H7 (cell line): Measurements from ENCODE around the gene NAA38. TPM values are rescaled to one million over a fixed set of nuclear protein-coding genes. Genes with fewer than 3 reads are reported as not detected.

Experiments used
- DNase-seq: peaks from one replicate; pipeline ENCODE4 v3.0.0; 2012
- H3K27me3 ChIP-seq: 2 replicates; pipeline ENCODE4 v1.6.0; 2011; ENCODE audit warnings: mild to moderate bottlenecking, low read length; ENCODE audit not compliant: control insufficient read depth, insufficient read depth
- H3K36me3 ChIP-seq: replicated peaks from 2 replicates; pipeline ENCODE4 v1.5.1; 2011; ENCODE audit warnings: low read length; ENCODE audit not compliant: control insufficient read depth, insufficient read depth
- H3K4me3 ChIP-seq: 2 replicates; pipeline ENCODE4 v1.5.1; 2011; ENCODE audit warnings: low read depth, mild to moderate bottlenecking, control low read depth, low read length, moderate library complexity; ENCODE audit not compliant: insufficient read depth
- total RNA-seq: library from RNA; depleted of rRNA; stranded (reverse); fragments of >200 nt; shearing (Covaris generic); gene quantifications from 2 replicates; pipeline ENCODE4 v1.2.3, GENCODE V29; 2014

Gene NAA38
- total RNA-seq, 1 experiment from 2014 or later = 81.9 TPM

DNA sequence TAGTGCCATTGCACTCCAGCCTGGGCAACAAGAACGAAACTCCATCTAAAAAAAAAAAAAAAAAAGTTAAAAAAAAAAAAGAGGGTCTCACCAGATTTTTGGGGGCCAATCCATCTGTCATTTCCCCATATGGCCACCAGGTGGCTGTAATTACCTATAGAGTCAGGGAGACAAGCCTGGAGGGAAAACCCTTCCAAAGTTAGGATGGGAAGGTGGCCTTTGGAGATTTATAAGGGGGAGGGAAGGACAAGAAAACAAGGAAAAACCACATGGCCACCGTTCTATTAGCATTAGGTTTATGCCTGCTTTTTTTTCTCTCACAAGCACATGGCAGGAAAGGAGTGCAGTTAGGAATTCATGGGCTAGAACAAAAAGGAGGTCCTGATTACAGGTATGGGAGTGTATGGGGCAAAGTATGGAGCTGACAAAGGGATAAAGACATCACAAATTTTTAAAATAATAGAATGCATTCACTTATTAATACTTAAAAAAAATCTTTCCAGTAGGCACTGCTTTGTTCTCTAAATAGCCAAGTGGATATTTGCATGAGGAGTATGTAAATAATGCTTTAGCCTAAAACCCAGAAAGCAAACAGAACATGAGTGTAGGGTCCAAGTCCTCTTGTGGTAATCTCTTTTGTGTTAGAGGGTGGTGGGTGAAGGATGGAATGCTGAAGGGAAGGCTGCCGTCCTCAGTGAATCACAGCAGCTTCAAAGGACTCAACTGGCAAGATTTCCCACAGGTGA is 5.5 kb upstream of the NAA38 start:
- H3K27me3 ChIP-seq = no peaks in the 10 kb centered on the region
- peaks cover 4% of the 10 kb centered on the region for H3K36me3 ChIP-seq
- DNase-seq = peak; percentile 82
- H3K4me3 ChIP-seq = no peak overlapping the region

DNA sequence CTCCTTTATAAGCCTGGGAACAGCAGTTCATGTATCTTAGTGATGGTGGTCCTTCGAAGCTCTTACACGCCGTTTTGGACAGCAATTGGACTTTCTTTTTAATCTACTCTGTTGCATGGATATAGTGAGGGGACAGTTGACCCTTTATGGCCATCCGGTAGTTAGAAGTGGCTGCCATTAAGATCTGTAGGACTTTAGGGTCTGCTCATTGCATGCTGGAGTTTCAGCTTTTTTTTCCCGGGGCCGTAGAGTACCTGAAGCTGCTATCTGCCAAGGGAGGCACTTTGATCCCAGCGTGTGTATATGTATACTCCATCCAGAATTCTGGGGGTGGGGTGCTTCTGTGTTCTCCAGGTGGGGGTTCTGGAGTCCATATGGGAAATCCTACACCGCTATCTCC is 1.7 kb upstream of the NAA38 start:
- no peak for DNase-seq
- Histone ChIP-seq H3K27me3 (peaks cover 26% of the 10 kb centered on the region), H3K4me3 (peak overlapping the region; percentile 82)

DNA sequence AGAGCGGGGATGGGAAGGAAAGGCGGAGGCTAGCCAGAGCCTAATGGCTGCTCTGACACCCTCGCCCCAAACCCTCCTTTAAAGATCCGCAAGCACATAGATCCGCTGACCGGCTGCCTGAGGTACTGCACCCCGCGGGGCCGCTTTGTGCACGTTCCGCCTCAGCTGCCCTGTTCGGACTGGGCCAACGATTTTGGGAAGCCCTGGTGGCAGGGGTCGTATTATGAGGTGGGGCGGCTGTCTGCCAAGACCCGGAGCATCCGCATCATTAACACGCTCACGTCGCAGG is 1.1 kb upstream of the NAA38 start:
- DNase-seq = peak; percentile 80
- Histone ChIP-seq H3K4me3 (peak overlapping the region; percentile 82), H3K27me3 (peaks cover 31% of the 10 kb centered on the region), H3K36me3 (peaks cover 4% of the 10 kb centered on the region; the same call in 1 of the 2 replicates)

More for the DNA sequence above, 1.7 kb upstream of the NAA38 start:
- H3K36me3 ChIP-seq = peaks cover 4% of the 10 kb centered on the region

DNA sequence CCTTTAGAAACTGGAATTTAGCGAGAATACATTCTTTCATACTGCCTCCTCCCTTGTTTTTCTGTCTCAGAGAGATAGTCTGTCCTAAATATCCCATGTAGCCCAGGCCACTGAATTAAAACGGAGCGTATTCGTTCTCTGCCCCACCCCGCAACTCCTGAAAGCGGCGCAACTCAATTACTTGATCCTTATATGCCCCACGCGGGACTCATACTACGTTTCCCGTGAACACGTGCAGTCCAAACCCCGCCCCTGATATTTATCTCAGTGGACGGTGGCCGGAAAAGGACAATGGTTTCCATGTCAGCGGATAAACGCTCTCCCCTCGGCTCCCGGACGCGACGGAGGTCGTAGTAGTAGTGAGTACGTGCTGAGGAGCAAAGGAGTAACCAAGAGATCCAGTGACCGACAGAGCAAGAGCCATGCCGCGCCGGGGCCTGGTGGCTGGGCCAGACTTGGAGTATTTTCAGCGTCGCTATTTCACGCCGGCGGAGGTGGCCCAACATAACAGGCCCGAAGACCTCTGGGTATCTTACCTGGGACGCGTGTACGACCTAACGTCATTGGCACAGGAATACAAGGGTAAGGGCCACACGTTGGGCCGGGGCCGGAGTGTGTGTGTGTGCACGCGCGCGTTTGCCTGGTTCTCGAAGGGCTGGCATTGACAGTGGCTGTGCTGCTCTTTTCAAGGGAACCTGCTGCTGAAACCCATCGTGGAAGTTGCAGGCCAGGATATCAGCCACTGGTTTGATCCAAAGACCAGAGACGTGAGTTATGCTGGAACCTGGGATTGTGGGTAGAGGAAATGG is 558 bp upstream of the NAA38 start, which contains the start of gene CYB5D1:
Gene CYB5D1, plus strand, starts transcription at position 291 of the 809 bp plus-strand sequence. Its CDS starts 132 bp downstream, at position 423.
- peak; percentile 76 for DNase-seq
- Histone ChIP-seq H3K36me3 (peaks cover 4% of the 10 kb centered on the region; the same call in 1 of the 2 replicates), H3K27me3 (peaks cover 37% of the 10 kb centered on the region), H3K4me3 (peak within 1 kb of the TSS; percentile 82)

DNA sequence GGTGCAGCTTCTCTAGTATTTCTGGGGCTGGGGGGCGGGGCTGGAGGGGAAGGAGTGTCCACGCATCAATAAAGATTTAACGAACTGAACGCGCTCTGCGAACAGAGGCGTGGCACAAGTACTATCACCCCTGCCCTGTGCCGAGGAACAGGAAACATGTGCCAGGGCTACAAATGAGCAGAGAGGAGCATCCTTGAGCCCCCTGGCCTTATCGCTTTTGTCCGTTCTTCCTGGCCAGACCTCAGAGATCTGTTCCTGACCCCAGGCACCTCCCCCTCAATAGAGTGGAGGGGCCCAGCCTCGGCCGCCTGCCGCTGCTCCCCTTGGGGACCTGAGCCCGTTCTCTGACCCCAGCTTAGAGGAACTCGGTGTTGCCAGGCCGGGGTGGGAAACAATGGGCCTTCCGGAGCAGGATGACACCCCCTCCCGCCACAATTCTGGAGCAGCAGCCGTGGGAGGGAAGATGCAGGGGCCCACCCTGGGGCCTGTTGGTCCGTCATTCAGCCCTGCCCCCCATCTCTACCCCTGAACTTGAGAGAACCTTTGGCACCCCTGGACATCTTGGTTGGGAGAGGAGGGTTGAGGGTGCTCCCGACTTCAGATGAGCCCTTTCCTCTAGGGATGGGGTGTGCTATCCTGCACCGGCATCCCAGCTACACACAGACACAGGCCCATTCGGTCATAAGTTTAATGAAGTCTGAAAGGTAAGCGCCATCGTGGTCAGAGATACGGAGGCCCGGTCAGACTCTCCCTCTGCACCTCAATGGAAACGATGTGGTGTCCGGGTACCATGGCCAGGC is 1.1 kb downstream of the NAA38 start:
- peaks cover 49% of the 10 kb centered on the region for H3K27me3 ChIP-seq
- peak overlapping the region; percentile 82 for H3K4me3 ChIP-seq
- DNase-seq = peak; percentile 58
- H3K36me3 ChIP-seq = peaks cover 4% of the 10 kb centered on the region; the same call in 1 of the 2 replicates

DNA sequence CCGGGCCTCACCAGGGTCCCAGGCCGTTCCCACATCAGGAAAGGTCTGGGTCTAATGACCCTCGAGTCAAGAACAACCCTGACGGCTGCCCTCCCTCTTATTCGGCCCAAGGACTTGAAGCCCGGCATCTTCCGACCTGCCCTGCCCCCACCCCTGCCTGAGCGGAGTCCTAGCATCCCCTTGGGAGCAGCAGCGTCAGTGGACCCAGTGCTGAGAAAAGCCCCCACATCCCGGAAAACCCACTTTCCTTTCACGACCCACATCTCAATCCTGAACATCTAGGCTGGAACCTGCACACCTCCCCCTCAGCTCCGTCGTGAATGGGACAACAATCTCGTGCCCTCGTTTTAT is 1.7 kb downstream of the NAA38 start:
- DNase-seq = peak; percentile 53
- peak overlapping the region; percentile 82 for H3K4me3 ChIP-seq
- peaks cover 54% of the 10 kb centered on the region for H3K27me3 ChIP-seq
- H3K36me3 ChIP-seq = peaks cover 4% of the 10 kb centered on the region; the same call in 1 of the 2 replicates

DNA sequence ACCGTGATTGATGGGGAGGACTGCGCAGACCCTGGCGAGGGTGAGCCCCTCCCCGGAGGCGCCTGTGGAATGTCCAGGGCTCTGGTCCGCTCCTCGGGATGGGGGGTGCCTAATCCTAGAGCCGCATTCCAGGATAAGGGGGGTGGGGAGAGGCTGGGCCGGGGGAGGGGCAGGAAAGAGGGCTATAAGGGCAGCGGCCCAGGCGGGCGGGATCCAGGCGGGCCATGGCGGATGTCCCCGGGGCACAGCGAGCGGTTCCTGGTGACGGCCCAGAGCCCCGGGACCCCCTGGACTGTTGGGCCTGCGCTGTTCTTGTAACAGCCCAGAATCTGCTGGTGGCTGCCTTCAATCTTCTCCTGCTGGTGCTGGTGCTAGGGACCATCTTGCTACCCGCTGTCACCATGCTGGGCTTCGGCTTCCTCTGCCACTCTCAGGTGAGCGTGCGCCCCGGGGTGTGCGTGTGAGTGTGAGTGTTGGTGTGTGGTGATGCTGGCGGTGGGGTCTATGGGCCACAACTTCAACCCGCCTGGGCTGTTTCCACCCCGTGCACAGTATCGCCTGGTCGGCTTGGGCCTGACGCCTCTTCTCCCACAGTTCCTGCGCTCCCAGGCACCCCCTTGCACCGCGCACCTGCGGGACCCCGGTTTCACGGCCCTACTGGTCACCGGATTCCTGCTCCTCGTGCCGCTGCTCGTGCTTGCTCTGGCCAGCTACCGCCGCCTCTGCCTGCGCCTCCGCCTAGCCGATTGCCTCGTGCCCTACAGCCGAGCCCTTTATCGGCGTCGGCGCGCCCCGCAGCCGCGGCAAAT is 2.3 kb downstream of the NAA38 start, which contains the start of gene TMEM88:
Gene TMEM88, plus strand, starts transcription at position 216 of the 809 bp plus-strand sequence. Its CDS starts 9 bp downstream, at position 225.
- Histone ChIP-seq H3K27me3 (peaks cover 56% of the 10 kb centered on the region), H3K36me3 (peaks cover 3% of the 10 kb centered on the region; the same call in 1 of the 2 replicates), H3K4me3 (peak within 1 kb of the TSS; percentile 82)
- DNase-seq = peak; percentile 93

DNA sequence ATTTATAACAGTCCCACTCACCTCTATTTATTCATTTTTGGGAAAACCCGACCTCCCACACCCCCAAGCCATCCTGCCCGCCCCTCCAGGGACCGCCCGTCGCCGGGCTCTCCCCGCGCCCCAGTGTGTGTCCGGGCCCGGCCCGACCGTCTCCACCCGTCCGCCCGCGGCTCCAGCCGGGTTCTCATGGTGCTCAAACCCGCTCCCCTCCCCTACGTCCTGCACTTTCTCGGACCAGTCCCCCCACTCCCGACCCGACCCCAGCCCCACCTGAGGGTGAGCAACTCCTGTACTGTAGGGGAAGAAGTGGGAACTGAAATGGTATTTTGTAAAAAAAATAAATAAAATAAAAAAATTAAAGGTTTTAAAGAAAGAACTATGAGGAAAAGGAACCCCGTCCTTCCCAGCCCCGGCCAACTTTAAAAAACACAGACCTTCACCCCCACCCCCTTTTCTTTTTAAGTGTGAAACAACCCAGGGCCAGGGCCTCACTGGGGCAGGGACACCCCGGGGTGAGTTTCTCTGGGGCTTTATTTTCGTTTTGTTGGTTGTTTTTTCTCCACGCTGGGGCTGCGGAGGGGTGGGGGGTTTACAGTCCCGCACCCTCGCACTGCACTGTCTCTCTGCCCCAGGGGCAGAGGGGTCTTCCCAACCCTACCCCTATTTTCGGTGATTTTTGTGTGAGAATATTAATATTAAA is 3.1 kb downstream of the NAA38 start:
- peak; percentile 76 for DNase-seq
- H3K4me3 ChIP-seq = peak overlapping the region; percentile 82
- H3K36me3 ChIP-seq = no peaks in the 10 kb centered on the region
- peaks cover 56% of the 10 kb centered on the region for H3K27me3 ChIP-seq

DNA sequence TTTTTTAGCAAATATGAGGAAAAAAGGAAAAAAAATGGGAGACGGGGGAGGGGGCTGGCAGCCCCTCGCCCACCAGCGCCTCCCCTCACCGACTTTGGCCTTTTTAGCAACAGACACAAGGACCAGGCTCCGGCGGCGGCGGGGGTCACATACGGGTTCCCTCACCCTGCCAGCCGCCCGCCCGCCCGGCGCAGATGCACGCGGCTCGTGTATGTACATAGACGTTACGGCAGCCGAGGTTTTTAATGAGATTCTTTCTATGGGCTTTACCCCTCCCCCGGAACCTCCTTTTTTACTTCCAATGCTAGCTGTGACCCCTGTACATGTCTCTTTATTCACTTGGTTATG is 3.7 kb downstream of the NAA38 start:
- no peaks in the 10 kb centered on the region for H3K36me3 ChIP-seq
- H3K27me3 ChIP-seq = peaks cover 56% of the 10 kb centered on the region
- peak; percentile 80 for DNase-seq
- H3K4me3 ChIP-seq = peak overlapping the region; percentile 12; the same call in 1 of the 2 replicates

DNA sequence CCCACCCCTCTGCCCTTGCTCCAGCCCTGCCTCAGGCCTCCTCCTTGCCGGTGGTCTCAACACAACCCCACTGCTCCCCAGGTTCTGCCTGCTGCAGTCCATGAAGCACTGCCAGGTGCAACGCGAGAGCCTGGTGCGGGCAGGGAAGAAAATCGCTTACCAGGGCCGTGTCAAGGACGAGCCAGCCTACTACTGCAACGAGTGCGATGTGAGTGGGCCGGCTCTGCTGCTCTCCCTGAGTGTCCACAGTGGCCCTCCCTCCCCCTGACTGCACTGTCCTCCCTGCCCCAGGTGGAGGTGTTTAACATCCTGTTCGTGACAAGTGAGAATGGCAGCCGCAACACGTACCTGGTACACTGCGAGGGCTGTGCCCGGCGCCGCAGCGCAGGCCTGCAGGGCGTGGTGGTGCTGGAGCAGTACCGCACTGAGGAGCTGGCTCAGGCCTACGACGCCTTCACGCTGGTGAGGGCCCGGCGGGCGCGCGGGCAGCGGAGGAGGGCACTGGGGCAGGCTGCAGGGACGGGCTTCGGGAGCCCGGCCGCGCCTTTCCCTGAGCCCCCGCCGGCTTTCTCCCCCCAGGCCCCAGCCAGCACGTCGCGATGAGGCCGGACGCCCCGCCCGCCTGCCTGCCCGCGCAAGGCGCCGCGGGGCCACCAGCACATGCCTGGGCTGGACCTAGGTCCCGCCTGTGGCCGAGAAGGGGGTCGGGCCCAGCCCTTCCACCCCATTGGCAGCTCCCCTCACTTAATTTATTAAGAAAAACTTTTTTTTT is 4.3 kb downstream of the NAA38 start:
- peak; percentile 84 for DNase-seq
- Histone ChIP-seq H3K27me3 (peaks cover 56% of the 10 kb centered on the region), H3K4me3 (peak overlapping the region; percentile 19), H3K36me3 (no peaks in the 10 kb centered on the region)

DNA sequence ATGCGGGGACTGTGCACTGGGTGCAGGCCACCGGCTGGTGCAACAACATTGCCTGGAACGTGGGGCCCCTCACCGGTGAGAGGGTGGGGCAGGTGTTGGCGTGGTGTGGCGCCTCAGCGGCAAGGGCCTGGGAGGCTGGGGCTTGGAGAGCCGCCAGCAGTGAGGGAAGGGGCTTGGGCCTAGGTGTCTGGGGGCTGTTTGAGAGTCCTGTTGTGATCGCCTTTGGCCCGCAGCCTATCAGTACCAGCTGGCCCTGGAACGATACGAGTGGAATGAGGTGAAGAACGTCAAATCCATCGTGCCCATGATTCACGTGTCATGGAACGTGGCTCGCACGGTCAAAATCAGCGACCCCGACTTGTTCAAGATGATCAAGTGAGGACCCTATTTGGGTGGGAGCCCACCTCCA is 5.1 kb downstream of the NAA38 start:
- H3K36me3 ChIP-seq = no peaks in the 10 kb centered on the region
- DNase-seq = peak; percentile 57
- H3K4me3 ChIP-seq = no peak overlapping the region
- H3K27me3 ChIP-seq = peaks cover 56% of the 10 kb centered on the region

DNA sequence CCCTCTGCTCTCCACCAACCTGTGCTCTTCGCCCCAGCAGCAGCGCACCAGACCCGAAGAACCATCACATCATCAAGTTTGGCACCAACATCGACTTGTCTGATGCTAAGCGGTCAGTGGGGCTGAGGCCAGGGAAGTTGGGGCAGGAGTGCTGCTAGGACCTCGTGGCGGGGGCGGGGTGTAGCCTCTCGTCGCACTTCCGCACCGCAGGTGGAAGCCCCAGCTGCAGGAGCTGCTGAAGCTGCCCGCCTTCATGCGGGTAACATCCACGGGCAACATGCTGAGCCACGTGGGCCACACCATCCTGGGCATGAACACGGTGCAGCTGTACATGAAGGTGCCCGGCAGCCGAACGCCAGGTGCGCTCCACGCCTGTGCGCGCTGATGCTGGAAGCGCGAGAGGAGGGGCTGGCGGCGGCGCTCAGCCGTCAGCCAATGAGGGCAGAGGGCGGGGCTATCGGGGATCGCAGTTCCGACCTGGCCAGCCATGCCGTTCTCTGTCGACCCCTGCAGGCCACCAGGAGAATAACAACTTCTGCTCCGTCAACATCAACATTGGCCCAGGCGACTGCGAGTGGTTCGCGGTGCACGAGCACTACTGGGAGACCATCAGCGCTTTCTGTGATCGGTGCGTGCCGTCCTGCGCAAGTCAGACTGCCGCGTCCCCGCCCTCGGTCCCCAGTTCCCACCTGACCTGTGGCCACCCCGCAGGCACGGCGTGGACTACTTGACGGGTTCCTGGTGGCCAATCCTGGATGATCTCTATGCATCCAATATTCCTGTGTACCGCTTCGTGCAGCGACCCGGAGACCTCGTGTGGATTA is 5.7 kb downstream of the NAA38 start:
- no peaks in the 10 kb centered on the region for H3K36me3 ChIP-seq
- peaks cover 56% of the 10 kb centered on the region for H3K27me3 ChIP-seq
- DNase-seq = peak; percentile 97
- peak overlapping the region; percentile 68 for H3K4me3 ChIP-seq
